HG02870 (cell line): ENCODE results near the gene FMNL2.

ENCODE experiments used
- ATAC-seq: cut with Tn5 transposase; IDR thresholded peaks from one replicate; pipeline ENCODE4 v1.9.1; 2021; ENCODE audit warnings: mild to moderate bottlenecking, moderate library complexity; ENCODE audit not compliant: unreplicated experiment

Gene FMNL2

GRCh38 chr2:152603166-152603565, 268.2 kb downstream of the FMNL2 start:
- no peak for ATAC-seq

DNA sequence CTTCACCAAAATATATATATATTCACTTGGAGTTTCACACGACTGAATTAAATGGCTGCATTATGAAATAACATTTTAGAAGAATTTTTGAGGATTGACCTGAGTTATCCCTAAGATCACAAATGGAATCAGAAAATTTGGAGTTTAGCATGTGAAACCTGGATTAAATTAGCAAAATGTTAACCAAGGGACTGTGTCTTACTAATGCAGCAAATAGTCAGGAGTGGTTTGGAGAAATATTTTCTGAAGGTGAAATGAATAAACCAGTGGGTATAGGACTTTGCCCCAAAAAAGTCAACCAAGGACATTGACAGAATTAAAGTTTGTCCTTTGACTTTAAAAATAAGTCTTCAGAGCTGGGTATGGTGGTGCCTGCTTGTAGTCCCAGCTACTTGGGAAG, 271.1 kb downstream of the FMNL2 start:
- no peak for ATAC-seq

- ATAC-seq, result no peak
Measured at GRCh38 chr2:152606941-152607340, 272.0 kb downstream of the FMNL2 start.

DNA sequence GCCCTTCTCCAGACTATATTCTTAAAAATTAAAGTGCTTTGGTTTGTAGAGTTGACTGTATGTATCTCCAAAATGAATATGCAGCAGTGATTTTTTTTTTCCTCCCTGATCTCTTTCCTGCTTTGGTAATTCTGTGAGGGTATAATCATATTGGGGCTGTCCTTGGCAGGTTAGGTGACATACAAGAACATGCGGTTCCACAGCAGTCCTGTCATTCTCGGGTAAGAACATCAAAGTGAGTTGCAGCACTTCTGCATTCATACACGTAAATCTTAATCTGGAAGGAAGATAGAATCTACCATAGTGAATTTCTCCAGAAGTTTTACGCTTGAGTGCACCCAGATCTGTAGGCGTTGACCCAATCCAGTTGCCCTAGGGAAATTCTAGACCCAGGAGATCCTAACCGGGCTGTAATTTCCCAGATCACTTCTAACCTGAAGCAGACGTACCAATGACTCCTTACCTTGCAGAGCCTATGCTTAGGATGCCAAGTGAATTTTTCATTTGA, 272.9 kb downstream of the FMNL2 start:
- no peak for ATAC-seq

DNA sequence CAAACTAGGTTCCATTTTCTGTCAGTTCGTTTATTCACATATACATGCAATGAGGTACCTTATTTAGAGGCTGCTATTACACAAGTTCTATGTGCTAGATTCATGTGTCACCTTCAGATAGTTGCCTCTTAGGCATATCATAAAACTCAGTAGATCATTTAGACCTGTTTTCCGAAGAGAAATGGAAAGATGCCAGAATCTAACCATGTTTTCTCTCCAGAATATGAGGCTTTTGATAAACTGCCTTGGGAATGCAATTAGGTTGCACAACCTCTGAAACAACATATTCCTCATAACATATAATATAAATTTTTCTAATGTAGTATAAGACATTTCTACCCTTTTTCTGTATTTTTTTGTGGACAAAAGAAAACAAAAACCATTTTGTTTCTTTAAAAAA, 274.2 kb downstream of the FMNL2 start:
- ATAC-seq, result no peak

DNA sequence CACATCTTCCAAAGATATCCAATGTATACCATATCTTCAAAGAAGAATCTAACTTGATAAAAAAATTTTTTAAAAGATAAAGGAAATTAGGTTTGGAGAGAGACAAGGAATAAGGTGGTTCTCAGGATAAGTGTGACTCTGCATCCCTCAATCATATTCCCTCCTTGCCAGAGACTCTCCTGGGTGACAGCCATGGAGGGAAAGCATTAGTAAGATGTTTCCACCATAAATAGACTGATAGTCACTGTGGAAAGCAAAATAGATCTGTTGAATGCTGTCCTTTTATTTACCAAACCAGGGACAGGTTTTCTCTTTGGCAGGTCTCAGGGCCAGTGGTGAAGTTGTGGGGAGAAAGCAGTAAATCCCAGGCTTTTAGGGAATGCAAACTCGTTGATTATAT, 274.7 kb downstream of the FMNL2 start:
- no peak for ATAC-seq

- peak; percentile 79 for ATAC-seq
Measured at GRCh38 chr2:152611458-152612231, 276.7 kb downstream of the FMNL2 start.

DNA sequence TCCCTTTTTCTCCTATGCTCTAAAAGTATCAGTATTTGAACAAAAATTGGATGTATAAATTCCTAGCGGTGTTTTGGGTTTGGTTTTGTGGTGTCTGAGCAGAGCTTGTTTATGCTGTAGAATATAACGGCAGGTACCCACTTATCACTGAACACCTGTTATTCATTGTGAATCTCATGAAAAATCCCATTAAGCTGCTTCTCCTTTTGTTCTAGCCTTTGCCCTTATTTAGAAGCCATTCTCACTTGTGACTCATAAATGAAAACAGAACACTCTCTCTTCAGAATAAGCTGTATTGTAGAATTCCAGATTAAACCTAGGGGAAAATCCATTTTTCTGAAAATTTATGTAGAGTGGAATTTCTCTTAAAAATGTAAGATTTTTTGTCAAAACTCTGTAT, 278.3 kb downstream of the FMNL2 start:
- ATAC-seq, result peak; percentile 56

DNA sequence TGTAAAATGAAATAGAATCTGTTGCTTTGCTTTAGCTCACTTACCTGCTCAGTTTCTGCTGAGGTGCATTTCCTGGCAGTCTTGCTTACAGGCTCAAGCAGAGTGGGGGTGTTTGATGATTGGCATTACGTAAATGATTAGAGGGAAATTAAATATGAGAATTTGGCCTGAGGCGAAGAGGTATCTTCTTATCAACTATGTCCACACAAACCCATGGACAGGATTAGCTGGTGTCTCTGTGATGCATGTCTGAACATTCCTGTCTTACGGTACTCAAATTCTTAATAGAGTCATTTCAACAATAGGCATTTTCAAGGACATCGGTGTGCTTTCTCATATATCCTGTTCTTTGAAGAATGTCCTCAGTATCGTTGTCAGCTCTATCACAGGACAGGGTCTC, 280.2 kb downstream of the FMNL2 start:
- no peak for ATAC-seq

DNA sequence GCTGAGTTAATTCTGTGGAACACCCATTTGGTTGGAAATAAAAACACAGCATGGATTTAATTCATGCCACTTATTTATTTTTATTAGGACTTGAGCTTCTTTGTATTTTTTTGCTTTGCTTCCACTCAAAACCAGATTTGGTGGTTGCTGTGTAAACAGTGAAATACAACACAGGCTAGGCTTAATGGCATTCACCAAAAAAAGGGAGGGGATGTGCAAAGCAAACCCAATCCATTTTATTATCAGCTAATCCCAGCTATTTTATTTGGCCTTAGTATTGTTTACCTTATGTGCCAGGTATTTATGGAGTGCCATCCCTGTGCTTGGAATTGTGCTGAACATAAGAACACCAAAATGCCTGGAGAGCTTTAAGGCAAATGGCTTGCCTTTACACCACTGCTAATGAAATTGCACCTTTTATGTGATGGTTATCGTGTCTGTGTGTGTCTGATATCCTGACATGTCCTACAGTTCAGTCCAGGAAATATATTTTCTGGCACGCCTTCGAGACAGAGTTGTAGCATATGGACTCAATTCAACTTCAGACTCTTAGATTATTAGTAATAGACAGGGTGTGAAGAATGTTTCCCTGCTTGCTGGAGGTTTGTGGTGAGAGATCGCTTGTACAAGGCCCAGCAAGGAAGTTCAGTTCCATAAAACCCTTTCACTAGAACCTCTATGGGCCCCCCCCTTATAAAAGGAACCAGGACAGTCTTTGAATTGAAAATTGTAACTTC, 282.6 kb downstream of the FMNL2 start:
- no peak for ATAC-seq

- ATAC-seq, result no peak
Measured at GRCh38 chr2:152618193-152618564, 283.2 kb downstream of the FMNL2 start.

DNA sequence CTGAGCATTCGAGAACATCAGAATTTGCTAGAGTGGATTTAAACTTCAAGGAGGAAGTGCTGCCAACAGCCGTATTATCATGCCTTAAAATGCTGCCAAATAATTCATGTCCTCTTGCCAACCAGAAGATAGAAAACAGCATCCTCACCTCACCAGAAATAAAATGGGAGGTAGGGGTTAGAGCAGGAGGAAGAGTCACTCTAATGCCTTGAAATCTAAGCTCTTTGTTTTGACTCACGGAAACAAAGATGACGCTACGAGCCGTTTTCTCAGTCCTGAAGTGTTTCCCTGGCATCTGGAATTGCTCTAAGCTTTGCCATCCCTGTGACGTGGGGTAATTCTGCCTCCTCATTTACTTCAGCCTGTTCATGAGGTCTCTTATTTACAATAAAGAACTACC, 285.2 kb downstream of the FMNL2 start:
- no peak for ATAC-seq

- no peak for ATAC-seq
Measured at GRCh38 chr2:152620985-152621384, 286.0 kb downstream of the FMNL2 start.

- no peak for ATAC-seq
Measured at GRCh38 chr2:152622219-152622618, 287.2 kb downstream of the FMNL2 start.

DNA sequence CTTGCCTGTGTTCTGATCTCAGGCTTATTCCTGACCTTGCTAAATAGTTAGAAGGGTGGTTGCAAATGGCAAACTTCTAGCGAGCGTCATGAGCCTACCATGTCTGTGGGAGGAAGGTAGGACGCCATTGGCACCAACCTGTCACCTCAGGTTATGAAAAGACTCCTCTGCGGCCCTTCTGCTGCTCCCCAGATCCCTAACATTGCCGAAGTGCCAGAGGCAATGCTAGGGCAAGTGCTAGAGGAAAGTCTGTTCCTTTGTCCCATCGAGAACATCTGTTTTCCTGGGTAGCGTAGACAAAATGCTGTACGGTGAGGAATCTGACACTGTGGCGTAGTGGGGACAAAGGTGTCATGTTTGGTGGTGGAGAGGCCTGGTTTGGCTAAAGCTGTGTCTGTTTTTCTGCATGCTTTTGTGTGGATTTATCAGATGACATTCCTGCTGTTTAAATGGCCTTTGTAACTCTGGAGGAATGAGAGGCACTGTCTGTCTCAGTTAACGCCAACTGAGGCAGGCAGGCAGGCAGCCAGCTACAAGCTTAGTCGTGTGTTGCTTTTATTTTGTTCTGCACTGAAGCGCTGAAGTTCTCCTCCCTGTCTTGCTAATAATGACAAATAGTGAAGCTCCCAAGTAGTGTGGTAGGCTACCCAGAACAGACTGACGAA, 288.2 kb downstream of the FMNL2 start:
- ATAC-seq, result no peak

DNA sequence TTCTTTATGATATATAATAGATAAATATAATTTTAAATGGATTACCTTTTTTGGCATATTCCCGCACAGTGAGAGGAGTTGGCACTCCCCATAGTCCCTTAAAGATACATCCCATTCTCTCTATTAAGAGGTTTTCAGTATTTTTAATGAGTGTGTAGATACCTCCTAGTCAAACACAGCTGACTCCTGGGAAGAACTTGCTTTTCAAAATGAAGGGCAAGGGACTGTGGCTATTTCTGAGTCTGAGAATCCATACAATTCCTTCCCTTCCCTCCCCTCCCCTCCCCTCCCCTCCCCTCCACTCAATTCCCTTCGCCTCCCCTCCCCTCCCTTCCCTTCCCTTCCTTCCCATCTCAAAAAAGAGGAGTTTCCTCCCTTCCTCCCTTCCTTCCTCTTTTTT, 288.8 kb downstream of the FMNL2 start:
- no peak for ATAC-seq

DNA sequence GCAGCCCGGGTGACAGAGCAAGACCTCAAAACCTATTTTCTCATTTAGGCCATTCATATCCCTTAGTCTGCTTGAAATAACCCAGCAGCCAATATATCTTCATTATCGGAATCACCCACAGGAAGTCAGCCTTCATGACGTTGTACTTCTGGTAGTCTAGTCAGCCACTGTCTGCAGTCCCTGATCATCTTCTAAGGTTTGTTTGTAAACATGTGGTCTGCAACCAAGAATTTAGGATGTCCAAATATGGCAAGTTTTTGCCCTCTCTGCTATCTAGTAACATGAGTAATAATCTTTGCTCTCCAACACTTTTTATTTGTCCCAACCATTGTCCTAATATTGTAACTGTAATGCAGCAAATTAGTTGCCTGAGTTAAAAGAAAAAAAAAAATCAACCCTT, 289.8 kb downstream of the FMNL2 start:
- ATAC-seq, result no peak

DNA sequence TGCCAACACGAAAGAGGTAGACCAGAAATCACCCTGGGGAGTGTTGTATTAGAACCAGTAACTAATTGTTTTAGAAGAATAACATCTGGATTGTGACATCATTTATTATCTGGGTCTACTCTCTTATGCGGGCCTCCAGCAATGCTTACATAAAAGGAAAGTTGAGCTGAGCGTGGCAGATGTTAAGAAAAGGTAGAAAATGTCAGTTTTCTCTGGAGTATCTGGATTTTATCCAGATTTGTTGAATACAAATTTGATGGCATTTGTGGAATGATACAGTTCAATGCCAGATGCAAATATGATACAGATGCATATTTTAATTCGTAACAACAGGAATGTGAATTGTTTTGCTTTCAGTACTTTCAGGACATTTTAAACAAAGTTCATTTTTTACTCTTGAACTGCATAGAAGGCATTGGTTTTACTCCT, 292.0 kb downstream of the FMNL2 start:
- no peak for ATAC-seq

GRCh38 chr2:152627351-152627957, 292.5 kb downstream of the FMNL2 start:
- no peak for ATAC-seq

DNA sequence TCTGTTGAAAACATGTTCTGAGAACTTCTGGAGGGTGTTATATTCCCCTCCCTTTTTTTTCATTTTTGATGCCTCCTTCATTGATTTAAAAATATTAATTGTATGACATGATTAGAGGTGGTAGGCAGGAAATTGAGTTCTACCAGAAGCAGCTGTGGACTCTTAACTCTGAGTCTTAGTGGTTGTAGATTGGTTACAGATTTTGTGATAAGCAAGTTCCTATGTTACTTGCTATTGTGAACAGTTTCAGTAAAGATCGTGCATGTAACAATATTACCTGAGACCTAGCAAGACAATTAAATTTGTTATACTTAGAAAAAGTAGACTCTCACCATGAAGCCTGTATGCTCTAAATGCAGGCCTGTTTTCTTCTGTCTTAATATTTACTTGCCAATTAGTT, 294.2 kb downstream of the FMNL2 start:
- no peak for ATAC-seq

DNA sequence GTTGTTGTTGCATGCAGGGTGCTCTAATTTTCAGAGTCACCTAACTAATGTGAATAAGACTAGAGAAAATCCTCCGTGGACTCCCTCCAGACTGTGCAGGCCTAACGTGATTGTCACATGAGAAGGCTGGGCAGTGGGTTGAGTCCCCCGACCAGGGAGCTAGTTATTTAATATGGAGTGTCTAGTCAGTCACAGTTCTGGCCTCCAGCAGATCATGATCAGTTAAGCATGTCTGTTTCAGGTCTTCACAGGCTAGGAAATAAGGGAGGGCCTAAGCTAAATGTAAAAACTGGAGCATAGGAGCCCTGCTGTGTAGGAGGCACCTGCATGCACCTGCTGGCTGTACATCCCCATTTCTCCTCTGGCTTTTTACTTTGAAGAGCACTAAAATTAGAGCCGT, 295.5 kb downstream of the FMNL2 start:
- ATAC-seq, result no peak
